Endothelial cell of umbilical vein (primary cell): ENCODE results near the gene CBX4. TPM values are rescaled to one million over a fixed set of nuclear protein-coding genes. Genes with fewer than 3 reads are reported as not detected.

Experiments
- BruUV-seq: library from RNA; stranded (reverse); fragments of 400-500 nt; replicated peaks from 2 replicates; lab custom pipeline; 2021; lab: Mats Ljungman, UMichigan
- CTCF ChIA-PET: fragments of 300-600, 350-600 bp; sonication (Branson Sonifier 250); formaldehyde crosslinking; loops from one replicate; lab custom pipeline; 2021; ENCODE audit warnings: antibody characterized with exemption, inconsistent platforms; lab: Charles Lee
- POLR2A ChIA-PET: fragments of 300-600, 350-600 bp; sonication (Branson Sonifier 250); formaldehyde crosslinking; loops from one replicate; lab custom pipeline; 2021; ENCODE audit warnings: antibody characterized with exemption, inconsistent platforms; lab: Charles Lee
- DNase-seq: peaks from one replicate; pipeline ENCODE4 v3.0.0-alpha.2; 2011; ENCODE audit warnings: low read depth, low spot score
- FAIRE-seq: peaks from 2 replicates; lab custom pipeline; 2011; peaks lifted over from hg19 to GRCh38; lab: Jason Lieb, UNC
- H2AFZ ChIP-seq: 2 replicates; pipeline ENCODE4 v1.6.0; 2012; ENCODE audit warnings: low read depth, low read length, control low read depth, inconsistent platforms
- H3K27ac ChIP-seq: 2 replicates; pipeline ENCODE4 v1.5.1; 2011; ENCODE audit warnings: low read depth, mild to moderate bottlenecking, control low read depth, low read length, moderate library complexity; ENCODE audit not compliant: insufficient read depth
- H3K27me3 ChIP-seq, 2 experiments: 2 replicates each; pipeline versions ENCODE4 v1.6.0 to v1.6.1; 2011; ENCODE audit warnings: low read length in 2 of 2, mixed read lengths in 1 of 2; ENCODE audit not compliant: control insufficient read depth in 2 of 2, insufficient read depth in 2 of 2
- H3K36me3 ChIP-seq, 2 experiments: 2 replicates in 1 of 2; 3 replicates in 1 of 2; pipeline ENCODE4 v1.5.1; 2011; ENCODE audit warnings: low read length in 2 of 2, mild to moderate bottlenecking in 1 of 2, moderate library complexity in 1 of 2; ENCODE audit not compliant: control insufficient read depth in 2 of 2, insufficient read depth in 2 of 2; ENCODE audit errors: extremely low read depth in 1 of 2
- H3K4me1 ChIP-seq: 3 replicates; pipeline ENCODE4 v1.5.1; 2011; ENCODE audit warnings: mild to moderate bottlenecking, low read length; ENCODE audit not compliant: control insufficient read depth, insufficient read depth; ENCODE audit errors: extremely low read depth
- H3K4me2 ChIP-seq: 2 replicates; pipeline ENCODE4 v1.6.1; 2011; ENCODE audit warnings: low read length, control low read depth, mixed read lengths; ENCODE audit not compliant: insufficient read depth
- H3K4me3 ChIP-seq, 3 experiments: fragments of 200-600 bp in 1 of 3; sonication (generic), shearing (Covaris generic) in 1 of 3; replicated peaks in 1 of 3; 2 replicates each; pipeline ENCODE4 v1.5.1; 2011 to 2016; ENCODE audit warnings: control low read depth in 3 of 3, low read length in 3 of 3, mild to moderate bottlenecking in 2 of 3, inconsistent platforms in 1 of 3, low read depth in 1 of 3, moderate library complexity in 1 of 3; ENCODE audit not compliant: insufficient read depth in 1 of 3
- H3K79me2 ChIP-seq: 2 replicates; pipeline ENCODE4 v1.6.0; 2012; ENCODE audit warnings: low read length, inconsistent platforms; ENCODE audit not compliant: control insufficient read depth, insufficient read depth
- H3K9ac ChIP-seq: replicated peaks from 2 replicates; pipeline ENCODE3; 2011; ENCODE audit warnings: low read length, control low read depth; ENCODE audit not compliant: insufficient read depth; ENCODE audit errors: extremely low read depth
- H3K9me1 ChIP-seq: replicated peaks from 3 replicates; pipeline ENCODE4 v1.6.0; 2011; ENCODE audit warnings: mild to moderate bottlenecking, low read length; ENCODE audit not compliant: control insufficient read depth, insufficient read depth; ENCODE audit errors: extremely low read depth
- H3K9me3 ChIP-seq: replicated peaks from 2 replicates; pipeline ENCODE4 v1.5.1; 2012; ENCODE audit warnings: low read length, inconsistent platforms; ENCODE audit not compliant: control insufficient read depth, insufficient read depth
- H4K20me1 ChIP-seq: replicated peaks from 2 replicates; pipeline ENCODE3; 2011; ENCODE audit warnings: mild to moderate bottlenecking, low read length; ENCODE audit not compliant: control insufficient read depth, insufficient read depth; ENCODE audit errors: extremely low read depth
- EZH2 ChIP-seq: IDR thresholded peaks from 2 replicates; pipeline ENCODE4 v1.6.1; 2012; ENCODE audit warnings: borderline replicate concordance, low read depth, mild to moderate bottlenecking, moderate library complexity, low read length, inconsistent platforms; ENCODE audit not compliant: severe bottlenecking
- FOS ChIP-seq: IDR thresholded peaks from 2 replicates; pipeline ENCODE4 v1.6.1; 2011; ENCODE audit warnings: mild to moderate bottlenecking, low read length, moderate library complexity, borderline replicate concordance; ENCODE audit not compliant: insufficient read depth
- GATA2 ChIP-seq: IDR thresholded peaks from 2 replicates; pipeline ENCODE4 v1.7.0; 2011; ENCODE audit warnings: low read depth, mild to moderate bottlenecking, moderate library complexity, mixed read lengths, low read length; ENCODE audit not compliant: insufficient read length, insufficient read depth
- JUN ChIP-seq: IDR thresholded peaks from 2 replicates; pipeline ENCODE4 v1.6.1; 2011; ENCODE audit warnings: borderline replicate concordance, low read depth; ENCODE audit not compliant: insufficient read length, insufficient read depth
- MYC ChIP-seq: IDR thresholded peaks from one replicate; pipeline ENCODE4 v1.6.1; 2011; ENCODE audit warnings: mild to moderate bottlenecking, low read depth, low read length
- POLR2A ChIP-seq: IDR thresholded peaks from 2 replicates; pipeline ENCODE4 v1.6.1; 2012; ENCODE audit warnings: low read depth, mild to moderate bottlenecking, control low read depth, low read length
- POLR2AphosphoS5 ChIP-seq: IDR thresholded peaks from 2 replicates; pipeline ENCODE4 v1.6.1; 2012; ENCODE audit warnings: low read depth, mild to moderate bottlenecking, control low read depth, low read length, moderate library complexity; ENCODE audit not compliant: insufficient read depth
- dilution Hi-C: fragments of 300-500 bp; cut with MboI; formaldehyde crosslinking; loops from one replicate; pipeline ENCODE4 v1.15.0; 2019; ENCODE audit warnings: low sequenced_read_pairs; ENCODE audit not compliant: extremely low pct_ligation_motif_present
- intact Hi-C: fragments of 100-400 bp; cut with micrococcal nuclease; formaldehyde crosslinking; loops from one replicate; pipeline ENCODE4 v1.10.0; 2022
- polyA plus RNA-seq, 4 experiments: library from polyadenylated mRNA; depleted of rRNA in 3 of 4; stranded (reverse) in 3 of 4; unstranded in 1 of 4; fragments of >200 nt; gene quantifications; 2 replicates each; pipeline versions ENCODE4 v1.2.1 to v1.2.3, GENCODE V29; 2011 to 2012; ENCODE audit warnings: missing spikeins in 1 of 4
- total RNA-seq: library from RNA; stranded (reverse); gene quantifications from 2 replicates; pipeline ENCODE4 v1.2.3, GENCODE V29; 2021
- TF ChIP-seq, protein P1 (sequence below), 2 donors: IDR thresholded peaks; 1 replicate in 1 of 2; 2 replicates in 1 of 2; pipeline ENCODE4 v1.5.1; 2011; ENCODE audit warnings: low read length in 2 of 2, mild to moderate bottlenecking in 2 of 2, moderate library complexity in 2 of 2, control low read depth in 1 of 2, inconsistent platforms in 1 of 2, low read depth in 1 of 2; ENCODE audit not compliant: insufficient read depth in 1 of 2; ENCODE audit errors: extremely low read depth in 1 of 2
- TF ChIP-seq, protein P2 (sequence below): IDR thresholded peaks from 2 replicates; pipeline ENCODE4 v1.6.1; 2011; ENCODE audit not compliant: insufficient read depth, insufficient read length

The CBX4 gene
- total and polyA plus RNA-seq, 2 donors (not counting 3 experiments of a cell fraction or from before 2014, with no cell fraction given) = 7.0 to 12.3 TPM

DNA sequence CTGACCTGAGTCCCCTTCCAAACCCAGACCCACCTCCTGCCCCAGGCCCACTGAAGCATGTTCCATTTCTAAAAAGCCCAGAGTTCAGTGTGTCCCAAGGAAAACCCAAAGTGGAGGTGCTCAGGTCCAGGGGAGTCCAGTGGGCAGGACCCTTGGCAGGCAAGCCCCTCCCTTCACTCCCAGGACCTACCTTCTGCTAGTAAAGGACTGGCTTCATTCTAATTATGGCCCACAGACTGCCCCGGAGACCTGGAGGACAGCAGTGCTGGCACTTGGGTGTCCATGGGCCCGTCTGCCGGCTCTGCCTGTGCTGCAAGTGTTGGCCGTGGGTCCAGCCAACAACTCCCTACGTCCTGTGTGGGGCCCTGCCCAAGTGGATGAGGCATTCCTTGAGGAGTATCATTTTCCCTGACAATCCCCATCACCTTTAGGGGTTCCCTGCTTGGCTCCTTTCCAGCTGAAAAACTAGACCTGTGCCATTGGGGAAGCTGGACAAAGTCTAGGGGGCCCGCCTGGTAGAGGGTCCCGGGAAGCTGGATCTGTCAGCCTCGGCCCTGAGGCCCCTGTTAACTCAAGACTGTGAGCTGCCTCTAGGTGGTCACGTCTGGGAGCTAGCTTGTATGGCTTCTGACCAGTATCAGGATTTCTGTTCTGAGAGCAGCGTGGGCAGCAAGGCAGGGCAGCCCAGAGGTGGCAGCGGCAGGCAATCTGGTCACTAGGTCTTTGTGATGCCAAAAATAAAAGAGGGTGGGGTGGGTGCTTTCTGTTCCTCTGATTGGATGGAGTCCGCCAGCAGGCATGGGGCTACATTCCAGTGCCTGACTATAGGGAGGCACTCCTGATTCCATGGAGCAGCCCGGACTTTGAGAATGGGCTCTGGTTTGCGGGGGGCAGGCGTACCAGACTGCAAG, 53.1 kb downstream of the CBX4 start:
- H3K27ac ChIP-seq = no peak overlapping the region
- no peak overlapping the region for H3K4me2 ChIP-seq
- no peaks in the 10 kb centered on the region for H3K4me1 ChIP-seq
- TSS peak; percentile 15 for BruUV-seq
- FAIRE-seq (no peak), DNase-seq (no peak)
- no peaks in the 10 kb centered on the region for H3K79me2 ChIP-seq
- ChIA-PET POLR2A (no interaction called here), CTCF (interaction anchor here (1.4 to 2.0 kb wide), 3 partner anchors 9 to 49 kb away, joined by 6 to 7 read pairs (median 6); no protein-coding TSS in a partner anchor)
- H2AFZ ChIP-seq = no peak overlapping the region
- no peaks in the 10 kb centered on the region for H3K9me3 ChIP-seq
- H3K36me3 ChIP-seq = peaks cover 0 to 9% of the 10 kb centered on the region in 2 experiments
- intact Hi-C loops = no loop called here
- dilution Hi-C loops = no loop called here
- H3K9me1 ChIP-seq = no peaks in the 10 kb centered on the region
- peaks cover 27 to 31% of the 10 kb centered on the region in 2 experiments for H3K27me3 ChIP-seq
- no peak overlapping the region for H3K9ac ChIP-seq
- no peak overlapping the region for H3K4me3 ChIP-seq
- H4K20me1 ChIP-seq = no peaks in the 10 kb centered on the region
- TF ChIP-seq, protein P1, sequence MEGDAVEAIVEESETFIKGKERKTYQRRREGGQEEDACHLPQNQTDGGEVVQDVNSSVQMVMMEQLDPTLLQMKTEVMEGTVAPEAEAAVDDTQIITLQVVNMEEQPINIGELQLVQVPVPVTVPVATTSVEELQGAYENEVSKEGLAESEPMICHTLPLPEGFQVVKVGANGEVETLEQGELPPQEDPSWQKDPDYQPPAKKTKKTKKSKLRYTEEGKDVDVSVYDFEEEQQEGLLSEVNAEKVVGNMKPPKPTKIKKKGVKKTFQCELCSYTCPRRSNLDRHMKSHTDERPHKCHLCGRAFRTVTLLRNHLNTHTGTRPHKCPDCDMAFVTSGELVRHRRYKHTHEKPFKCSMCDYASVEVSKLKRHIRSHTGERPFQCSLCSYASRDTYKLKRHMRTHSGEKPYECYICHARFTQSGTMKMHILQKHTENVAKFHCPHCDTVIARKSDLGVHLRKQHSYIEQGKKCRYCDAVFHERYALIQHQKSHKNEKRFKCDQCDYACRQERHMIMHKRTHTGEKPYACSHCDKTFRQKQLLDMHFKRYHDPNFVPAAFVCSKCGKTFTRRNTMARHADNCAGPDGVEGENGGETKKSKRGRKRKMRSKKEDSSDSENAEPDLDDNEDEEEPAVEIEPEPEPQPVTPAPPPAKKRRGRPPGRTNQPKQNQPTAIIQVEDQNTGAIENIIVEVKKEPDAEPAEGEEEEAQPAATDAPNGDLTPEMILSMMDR (IDR thresholded peaks at IDR 0.05; ENCODE audit: extremely low read depth in 1 of 2, insufficient read depth in 1 of 2, low read depth in 1 of 2, low read length in 2 of 2) = no peak
- TF ChIP-seq JUN (no peak), POLR2AphosphoS5 (no peak), GATA2 (no peak), EZH2 (no peak), MYC (no peak), POLR2A (no peak), FOS (no peak)
- TF ChIP-seq, protein P2, sequence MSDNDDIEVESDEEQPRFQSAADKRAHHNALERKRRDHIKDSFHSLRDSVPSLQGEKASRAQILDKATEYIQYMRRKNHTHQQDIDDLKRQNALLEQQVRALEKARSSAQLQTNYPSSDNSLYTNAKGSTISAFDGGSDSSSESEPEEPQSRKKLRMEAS = no peak
